ENCODE measurements around the gene C6orf89. TPM values are rescaled to one million over a fixed set of nuclear protein-coding genes. Genes with fewer than 3 reads are reported as not detected.

C6orf89 gene
- total and polyA plus RNA-seq, 2 of the 13 experiments (the other 11 are each of a cell fraction or from before 2014, with no cell fraction given) = 22.1 to 32.2 TPM

DNA sequence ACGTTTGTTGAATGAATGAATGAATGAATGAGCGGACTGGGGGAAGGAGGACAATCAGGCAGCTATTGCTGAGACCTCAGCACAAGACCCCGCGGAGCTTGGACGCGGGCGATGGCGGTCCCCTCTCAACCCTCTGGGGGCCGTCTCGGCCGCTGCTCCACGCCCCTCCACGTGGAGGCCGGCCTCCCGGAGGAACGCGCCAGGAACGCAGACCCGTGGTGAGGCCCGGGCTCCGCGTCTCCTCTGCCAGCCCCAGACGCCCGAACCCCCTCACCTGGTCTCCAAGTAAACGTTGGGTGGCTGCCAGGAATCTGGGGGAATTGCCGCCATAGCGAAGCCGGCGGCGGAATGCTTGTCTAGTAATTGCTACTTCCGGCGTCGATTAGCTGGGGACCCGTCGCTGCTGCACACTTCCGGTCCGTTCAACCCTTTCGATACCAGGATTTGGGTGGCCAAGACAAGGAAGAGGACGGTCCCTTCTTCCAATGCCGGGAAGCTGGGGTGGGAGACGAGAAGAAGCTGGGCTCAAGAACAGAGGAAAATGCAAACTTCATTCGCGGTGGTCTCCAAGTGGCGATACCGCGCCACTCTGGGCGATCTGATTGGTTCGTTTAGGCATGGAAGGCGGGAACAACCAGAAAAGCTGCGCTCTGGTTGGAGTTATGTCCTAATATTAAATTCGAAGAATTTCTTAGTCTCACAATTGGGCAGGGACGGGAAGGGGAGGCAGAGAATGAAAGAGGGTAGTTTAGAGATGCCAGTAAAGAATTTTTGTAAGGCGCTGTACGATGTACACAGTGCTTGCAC, 11.1 kb upstream of the C6orf89 start, which contains the start of gene PPIL1 (continued):
- TF ChIP-seq, protein P1, sequence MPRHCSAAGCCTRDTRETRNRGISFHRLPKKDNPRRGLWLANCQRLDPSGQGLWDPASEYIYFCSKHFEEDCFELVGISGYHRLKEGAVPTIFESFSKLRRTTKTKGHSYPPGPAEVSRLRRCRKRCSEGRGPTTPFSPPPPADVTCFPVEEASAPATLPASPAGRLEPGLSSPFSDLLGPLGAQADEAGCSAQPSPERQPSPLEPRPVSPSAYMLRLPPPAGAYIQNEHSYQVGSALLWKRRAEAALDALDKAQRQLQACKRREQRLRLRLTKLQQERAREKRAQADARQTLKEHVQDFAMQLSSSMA (CRISPR knock-in tag; IDR thresholded peaks at IDR 0.05) = peak; percentile 91
- TF ChIP-seq ARNTL (CRISPR knock-in tag; IDR thresholded peaks at IDR 0.05) (peak; percentile 75; the same call in 1 of the 2 replicates), FIP1L1 (IDR thresholded peaks at IDR 0.05; ENCODE audit: borderline replicate concordance, insufficient read depth, low read depth, low read length) (0 out of 2 replicates have a peak, but pooled peaks have one; percentile 43), ZBTB38 (CRISPR knock-in tag; IDR thresholded peaks at IDR 0.05) (no peak; the same call in 1 of the 2 replicates), ZSCAN22 (CRISPR knock-in tag; IDR thresholded peaks at IDR 0.05) (no peak), KDM3A (CRISPR knock-in tag; IDR thresholded peaks at IDR 0.05; ENCODE audit: low read depth) (peak; percentile 96), PAX8 (CRISPR knock-in tag; IDR thresholded peaks at IDR 0.05; ENCODE audit: borderline replicate concordance) (0 out of 2 replicates have a peak, but pooled peaks have one; percentile 50), ZC3H4 (CRISPR knock-in tag; IDR thresholded peaks at IDR 0.05; ENCODE audit: borderline replicate concordance) (no peak), KLF9 (CRISPR knock-in tag; IDR thresholded peaks at IDR 0.05; ENCODE audit: low read depth) (peak; percentile 62; the same call in 1 of the 2 replicates), CENPT (CRISPR knock-in tag; IDR thresholded peaks at IDR 0.05; ENCODE audit: low read depth) (no peak), ZNF709 (CRISPR knock-in tag; IDR thresholded peaks at IDR 0.05) (peak; percentile 78; the same call in 1 of the 2 replicates), SP2 (CRISPR knock-in tag; IDR thresholded peaks at IDR 0.05) (peak; percentile 91), U2AF2 (IDR thresholded peaks at IDR 0.05; ENCODE audit: low read depth, low read length) (no peak), SYNCRIP (IDR thresholded peaks at IDR 0.05; ENCODE audit: insufficient read depth, low read depth, low read length) (no peak), ISX (CRISPR knock-in tag; conservative IDR thresholded peaks at IDR 0.05) (no peak), ZNF570 (CRISPR knock-in tag; IDR thresholded peaks at IDR 0.05; ENCODE audit: borderline replicate concordance) (no peak), FOXA3 (CRISPR knock-in tag; IDR thresholded peaks at IDR 0.05) (peak; percentile 37)
- TF ChIP-seq, protein P2, sequence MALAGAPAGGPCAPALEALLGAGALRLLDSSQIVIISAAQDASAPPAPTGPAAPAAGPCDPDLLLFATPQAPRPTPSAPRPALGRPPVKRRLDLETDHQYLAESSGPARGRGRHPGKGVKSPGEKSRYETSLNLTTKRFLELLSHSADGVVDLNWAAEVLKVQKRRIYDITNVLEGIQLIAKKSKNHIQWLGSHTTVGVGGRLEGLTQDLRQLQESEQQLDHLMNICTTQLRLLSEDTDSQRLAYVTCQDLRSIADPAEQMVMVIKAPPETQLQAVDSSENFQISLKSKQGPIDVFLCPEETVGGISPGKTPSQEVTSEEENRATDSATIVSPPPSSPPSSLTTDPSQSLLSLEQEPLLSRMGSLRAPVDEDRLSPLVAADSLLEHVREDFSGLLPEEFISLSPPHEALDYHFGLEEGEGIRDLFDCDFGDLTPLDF (CRISPR knock-in tag; IDR thresholded peaks at IDR 0.05) = peak; percentile 84
- TF ChIP-seq, protein P3, sequence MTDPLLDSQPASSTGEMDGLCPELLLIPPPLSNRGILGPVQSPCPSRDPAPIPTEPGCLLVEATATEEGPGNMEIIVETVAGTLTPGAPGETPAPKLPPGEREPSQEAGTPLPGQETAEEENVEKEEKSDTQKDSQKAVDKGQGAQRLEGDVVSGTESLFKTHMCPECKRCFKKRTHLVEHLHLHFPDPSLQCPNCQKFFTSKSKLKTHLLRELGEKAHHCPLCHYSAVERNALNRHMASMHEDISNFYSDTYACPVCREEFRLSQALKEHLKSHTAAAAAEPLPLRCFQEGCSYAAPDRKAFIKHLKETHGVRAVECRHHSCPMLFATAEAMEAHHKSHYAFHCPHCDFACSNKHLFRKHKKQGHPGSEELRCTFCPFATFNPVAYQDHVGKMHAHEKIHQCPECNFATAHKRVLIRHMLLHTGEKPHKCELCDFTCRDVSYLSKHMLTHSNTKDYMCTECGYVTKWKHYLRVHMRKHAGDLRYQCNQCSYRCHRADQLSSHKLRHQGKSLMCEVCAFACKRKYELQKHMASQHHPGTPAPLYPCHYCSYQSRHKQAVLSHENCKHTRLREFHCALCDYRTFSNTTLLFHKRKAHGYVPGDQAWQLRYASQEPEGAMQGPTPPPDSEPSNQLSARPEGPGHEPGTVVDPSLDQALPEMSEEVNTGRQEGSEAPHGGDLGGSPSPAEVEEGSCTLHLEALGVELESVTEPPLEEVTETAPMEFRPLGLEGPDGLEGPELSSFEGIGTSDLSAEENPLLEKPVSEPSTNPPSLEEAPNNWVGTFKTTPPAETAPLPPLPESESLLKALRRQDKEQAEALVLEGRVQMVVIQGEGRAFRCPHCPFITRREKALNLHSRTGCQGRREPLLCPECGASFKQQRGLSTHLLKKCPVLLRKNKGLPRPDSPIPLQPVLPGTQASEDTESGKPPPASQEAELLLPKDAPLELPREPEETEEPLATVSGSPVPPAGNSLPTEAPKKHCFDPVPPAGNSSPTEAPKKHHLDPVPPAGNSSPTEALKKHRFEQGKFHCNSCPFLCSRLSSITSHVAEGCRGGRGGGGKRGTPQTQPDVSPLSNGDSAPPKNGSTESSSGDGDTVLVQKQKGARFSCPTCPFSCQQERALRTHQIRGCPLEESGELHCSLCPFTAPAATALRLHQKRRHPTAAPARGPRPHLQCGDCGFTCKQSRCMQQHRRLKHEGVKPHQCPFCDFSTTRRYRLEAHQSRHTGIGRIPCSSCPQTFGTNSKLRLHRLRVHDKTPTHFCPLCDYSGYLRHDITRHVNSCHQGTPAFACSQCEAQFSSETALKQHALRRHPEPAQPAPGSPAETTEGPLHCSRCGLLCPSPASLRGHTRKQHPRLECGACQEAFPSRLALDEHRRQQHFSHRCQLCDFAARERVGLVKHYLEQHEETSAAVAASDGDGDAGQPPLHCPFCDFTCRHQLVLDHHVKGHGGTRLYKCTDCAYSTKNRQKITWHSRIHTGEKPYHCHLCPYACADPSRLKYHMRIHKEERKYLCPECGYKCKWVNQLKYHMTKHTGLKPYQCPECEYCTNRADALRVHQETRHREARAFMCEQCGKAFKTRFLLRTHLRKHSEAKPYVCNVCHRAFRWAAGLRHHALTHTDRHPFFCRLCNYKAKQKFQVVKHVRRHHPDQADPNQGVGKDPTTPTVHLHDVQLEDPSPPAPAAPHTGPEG (CRISPR knock-in tag; IDR thresholded peaks at IDR 0.05) = peak; percentile 87
- TF ChIP-seq, protein P4, sequence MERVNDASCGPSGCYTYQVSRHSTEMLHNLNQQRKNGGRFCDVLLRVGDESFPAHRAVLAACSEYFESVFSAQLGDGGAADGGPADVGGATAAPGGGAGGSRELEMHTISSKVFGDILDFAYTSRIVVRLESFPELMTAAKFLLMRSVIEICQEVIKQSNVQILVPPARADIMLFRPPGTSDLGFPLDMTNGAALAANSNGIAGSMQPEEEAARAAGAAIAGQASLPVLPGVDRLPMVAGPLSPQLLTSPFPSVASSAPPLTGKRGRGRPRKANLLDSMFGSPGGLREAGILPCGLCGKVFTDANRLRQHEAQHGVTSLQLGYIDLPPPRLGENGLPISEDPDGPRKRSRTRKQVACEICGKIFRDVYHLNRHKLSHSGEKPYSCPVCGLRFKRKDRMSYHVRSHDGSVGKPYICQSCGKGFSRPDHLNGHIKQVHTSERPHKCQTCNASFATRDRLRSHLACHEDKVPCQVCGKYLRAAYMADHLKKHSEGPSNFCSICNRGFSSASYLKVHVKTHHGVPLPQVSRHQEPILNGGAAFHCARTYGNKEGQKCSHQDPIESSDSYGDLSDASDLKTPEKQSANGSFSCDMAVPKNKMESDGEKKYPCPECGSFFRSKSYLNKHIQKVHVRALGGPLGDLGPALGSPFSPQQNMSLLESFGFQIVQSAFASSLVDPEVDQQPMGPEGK (CRISPR knock-in tag; IDR thresholded peaks at IDR 0.05) = peak; percentile 83

Data from HepG2 (cell line).